Stimulated activated CD4-positive, alpha-beta T cell treated with anti-CD3 and anti-CD28 coated beads, Interleukin-2, amount 100 ng/mL, for 48 hours (primary cell): ENCODE measurements around the gene PBX1.

Experiments
- DNase-seq, 2 donors: peaks; one replicate each; pipeline ENCODE4 v3.0.0-alpha.2; 2020

Gene PBX1

GRCh38 chr1:164735315-164736052 lies 176.5 kb downstream of the PBX1 start:
- no peak for DNase-seq

GRCh38 chr1:164736137-164736536 lies 177.2 kb downstream of the PBX1 start:
- no peak for DNase-seq

GRCh38 chr1:164739189-164739588 lies 180.2 kb downstream of the PBX1 start:
- DNase-seq, result no peak

DNA sequence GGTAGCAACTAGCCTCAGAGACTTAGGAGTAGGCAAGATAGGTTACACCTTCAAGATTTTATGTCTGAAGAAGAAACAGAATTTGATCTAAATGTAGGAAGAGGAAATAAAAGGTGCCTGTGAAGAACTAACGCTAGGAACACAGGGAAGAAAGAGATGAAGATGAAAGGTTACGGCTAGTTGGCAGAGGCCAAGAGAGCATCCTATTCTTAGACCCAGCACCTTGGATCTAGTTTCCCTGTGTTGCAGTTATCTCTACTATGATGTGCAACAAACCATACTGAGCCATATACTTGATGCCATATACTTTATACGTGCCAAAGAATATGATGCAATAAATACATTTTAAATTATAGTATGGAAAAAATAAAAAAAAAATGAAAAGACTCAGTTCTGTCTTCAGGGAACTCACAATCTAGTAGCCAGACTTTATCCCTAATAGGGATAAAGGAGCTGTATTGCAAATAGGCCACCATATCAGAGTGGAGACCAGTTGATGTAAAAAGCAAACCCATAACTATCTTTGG lies 181.1 kb downstream of the PBX1 start:
- no peak for DNase-seq

GRCh38 chr1:164742745-164743144 lies 183.8 kb downstream of the PBX1 start:
- DNase-seq, result no peak

DNA sequence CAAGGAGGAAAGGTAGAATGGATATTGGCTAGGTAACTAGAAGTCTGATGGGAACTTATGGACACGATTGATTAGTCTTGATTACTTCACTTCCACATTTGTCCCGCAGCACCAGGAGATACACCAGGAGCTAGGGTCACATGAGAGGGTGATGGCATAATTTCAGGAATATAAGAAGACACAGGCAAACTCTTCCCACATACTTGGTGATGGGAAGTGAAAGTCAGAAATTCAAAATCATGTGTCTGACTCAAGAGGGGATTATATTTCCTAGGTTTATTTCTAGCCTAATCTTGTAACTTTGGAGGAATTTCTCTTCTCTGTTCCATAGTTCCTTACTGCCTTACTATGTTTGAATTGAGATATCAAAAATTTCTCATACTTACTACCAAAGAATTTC lies 185.0 kb downstream of the PBX1 start:
- DNase-seq, result no peak

DNA sequence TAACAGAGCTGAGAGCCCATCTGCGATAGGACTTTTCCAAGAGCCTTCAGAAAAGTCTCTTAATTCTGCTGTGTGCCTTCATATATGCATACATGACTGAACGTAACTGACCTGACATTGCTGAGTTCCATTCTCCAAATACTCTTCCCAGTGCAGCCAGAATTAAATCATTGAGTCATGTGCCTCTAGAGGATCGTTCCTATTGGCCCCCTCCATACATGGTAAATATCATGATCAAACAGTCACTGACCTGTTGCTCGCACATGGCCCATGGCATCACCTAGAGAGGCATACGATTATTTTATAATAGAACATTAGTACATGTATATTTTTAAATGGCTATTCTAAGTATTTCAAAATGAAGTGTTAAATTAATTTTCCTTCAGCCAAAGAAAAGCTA lies 186.8 kb downstream of the PBX1 start:
- no peak for DNase-seq

DNA sequence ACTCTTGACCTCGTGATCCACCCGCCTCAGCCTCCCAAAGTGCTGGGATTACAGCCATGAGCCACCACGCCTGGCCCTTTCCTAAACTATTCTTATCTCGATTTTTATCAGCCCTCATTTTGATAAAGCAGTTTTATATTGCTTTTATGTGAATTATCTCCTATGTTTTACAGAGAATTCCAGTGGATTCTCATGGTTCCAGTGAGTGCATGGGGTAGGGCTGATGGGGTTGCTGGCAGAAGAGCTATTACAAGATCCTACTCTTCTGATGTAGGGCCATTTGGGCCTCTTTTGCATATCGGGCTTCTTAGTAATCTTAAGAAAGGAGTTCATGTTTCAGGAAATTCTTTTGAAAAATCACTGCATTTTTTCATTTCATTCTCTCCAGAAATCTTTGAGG lies 187.6 kb downstream of the PBX1 start:
- DNase-seq, result no peak

- DNase-seq, result no peak
These were observed 189.4 kb downstream of the PBX1 start for GRCh38 chr1:164748253-164748899.

DNA sequence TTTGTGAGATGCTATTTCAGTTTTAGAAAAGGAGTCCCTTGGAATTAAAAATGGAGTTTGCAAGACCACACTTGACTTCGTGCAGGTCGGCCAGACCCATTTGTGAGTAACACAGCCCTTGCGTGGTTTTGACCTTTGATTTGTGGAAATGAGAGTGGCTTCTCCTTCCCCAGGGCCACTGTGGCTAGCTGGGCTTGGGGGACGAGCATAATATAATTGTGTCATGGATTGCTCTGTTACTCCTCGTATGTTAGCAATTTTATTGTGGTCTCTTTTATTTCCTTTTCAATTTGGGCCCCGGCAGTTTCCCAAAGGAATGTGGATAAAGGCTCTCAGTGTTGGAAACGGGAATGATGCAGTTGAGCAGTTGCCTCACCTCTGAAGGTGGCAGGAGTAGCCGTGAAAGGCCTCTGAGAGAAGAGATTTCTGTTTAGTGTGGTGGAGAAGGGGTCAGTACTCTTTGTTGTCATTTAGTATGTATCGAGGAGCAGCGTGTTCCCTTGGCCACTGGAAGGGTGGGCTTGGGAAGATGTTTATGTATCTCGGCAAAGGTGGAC lies 194.6 kb downstream of the PBX1 start:
- no peak for DNase-seq

DNA sequence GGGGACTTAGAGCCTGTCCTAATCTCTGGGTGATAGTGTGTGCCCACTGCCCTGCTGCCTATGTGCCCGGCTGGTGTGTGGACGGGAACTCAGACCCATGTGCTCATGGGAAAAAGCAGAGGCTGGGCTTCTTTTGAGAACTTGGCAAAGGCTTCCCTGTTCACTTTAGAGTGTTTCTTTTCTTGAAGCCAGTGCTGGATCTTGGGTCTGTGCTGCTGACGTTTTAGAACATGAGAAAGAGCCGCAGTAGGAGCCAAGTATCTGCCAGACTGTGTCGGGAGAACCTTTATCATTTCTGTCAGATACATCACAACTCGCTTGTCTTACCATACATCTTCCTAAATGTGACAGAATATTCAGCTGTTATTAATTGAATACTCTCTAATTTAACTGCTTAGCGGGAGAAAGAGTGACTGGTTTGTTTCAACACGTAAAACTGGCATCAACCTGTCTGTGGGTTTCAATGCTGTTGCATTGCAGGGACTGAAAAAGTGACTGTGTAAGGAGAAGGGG lies 195.2 kb downstream of the PBX1 start:
- DNase-seq, result no peak

DNA sequence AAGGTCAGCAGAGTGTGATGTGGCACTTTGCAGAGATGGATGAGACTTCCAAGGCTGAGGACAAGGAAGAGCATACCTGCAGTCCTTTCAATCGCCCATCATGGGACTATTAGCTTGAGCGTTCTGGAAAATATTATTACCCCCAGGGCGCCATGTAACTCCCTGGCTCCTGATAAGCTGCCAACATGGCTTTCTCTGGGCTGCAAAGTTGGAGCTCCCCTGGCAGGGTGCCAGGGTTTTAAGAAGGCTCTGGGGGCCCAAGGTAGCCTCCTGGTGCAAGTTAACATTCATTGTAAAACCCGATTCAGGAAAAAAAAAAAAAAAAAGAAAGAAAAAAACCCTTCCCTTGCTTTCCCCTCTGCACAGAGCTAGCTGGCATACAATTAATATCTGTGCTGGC lies 196.7 kb downstream of the PBX1 start:
- no peak for DNase-seq

- no peak for DNase-seq
These were observed 197.8 kb downstream of the PBX1 start for GRCh38 chr1:164756741-164757140.

- DNase-seq, result no peak
These were observed 198.6 kb downstream of the PBX1 start for GRCh38 chr1:164757625-164758024.

DNA sequence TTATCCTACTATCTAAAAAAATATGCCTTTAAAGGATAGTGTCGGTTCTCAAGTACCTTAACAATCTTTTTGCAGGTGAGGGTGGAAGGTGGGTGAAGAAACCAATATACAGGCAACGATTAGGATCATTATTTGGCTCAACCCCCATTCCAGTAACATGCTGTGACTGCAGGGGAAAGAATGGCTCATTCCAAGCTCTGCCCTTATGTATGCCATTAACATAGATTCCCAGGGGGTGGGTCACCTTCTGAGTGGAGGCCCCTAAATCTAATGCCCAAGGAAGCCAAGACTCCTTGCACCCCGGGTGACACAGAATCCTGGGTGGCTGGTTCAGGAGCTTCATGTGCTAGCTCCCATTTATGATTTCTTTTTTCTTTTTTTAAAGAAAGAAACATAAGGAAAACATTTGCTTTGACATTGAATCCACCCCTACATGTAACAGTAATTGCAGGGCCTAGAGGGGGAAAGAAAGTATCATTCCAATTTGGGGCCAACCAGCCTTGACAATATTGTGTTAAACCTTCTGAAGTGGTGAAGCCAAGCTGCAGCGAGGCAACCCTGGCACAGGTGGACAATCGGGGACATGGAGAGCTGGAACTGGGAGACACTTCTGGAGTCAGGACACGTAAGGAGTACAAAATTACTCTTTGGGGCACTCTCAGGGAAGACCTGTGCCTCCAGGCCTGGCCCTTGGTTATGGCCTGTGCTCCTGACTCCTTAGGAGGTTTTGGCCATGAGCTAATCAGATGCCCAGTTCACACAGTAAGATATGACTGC lies 200.3 kb downstream of the PBX1 start:
- no peak for DNase-seq

GRCh38 chr1:164759979-164760469 lies 201.0 kb downstream of the PBX1 start:
- no peak for DNase-seq

DNA sequence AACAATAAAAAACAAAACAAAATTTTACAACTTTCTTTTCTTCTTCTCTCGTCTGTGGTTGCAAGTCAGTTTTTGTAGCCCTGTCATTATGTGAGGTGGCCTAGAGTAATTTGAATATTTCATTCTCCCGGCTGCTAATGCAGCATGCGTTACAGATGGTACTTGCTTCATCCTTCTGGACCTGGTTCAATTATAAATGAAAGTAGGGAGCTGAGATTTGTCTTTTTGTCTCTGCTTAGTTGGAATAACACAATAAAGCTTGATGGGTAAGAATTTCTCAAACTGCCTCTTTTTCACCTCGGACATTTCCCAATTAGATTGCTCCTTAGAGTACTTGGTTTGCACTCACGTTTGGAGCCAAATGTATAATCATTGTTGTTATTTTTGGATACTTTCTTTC lies 201.6 kb downstream of the PBX1 start:
- DNase-seq, result no peak

DNA sequence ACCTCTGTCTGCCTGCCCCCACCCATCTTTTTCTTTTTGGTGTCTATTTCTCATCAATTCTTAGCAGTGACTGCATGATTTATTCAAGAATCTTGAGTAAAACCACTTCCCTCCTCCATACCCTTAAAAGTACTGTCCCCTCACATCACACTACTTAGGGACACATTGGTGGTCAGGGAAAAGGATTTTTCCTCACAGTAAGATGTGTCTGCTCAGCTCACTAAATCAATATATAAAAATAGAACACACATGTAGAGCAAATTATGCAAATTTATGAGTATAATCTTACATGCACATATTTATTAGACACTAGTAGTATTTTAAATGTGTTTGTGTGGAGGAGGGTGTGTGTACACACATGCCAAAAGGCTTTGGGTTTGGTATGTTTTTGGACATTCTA lies 202.0 kb downstream of the PBX1 start:
- no peak for DNase-seq

- no peak for DNase-seq
These were observed 204.1 kb downstream of the PBX1 start for GRCh38 chr1:164763098-164763497.

DNA sequence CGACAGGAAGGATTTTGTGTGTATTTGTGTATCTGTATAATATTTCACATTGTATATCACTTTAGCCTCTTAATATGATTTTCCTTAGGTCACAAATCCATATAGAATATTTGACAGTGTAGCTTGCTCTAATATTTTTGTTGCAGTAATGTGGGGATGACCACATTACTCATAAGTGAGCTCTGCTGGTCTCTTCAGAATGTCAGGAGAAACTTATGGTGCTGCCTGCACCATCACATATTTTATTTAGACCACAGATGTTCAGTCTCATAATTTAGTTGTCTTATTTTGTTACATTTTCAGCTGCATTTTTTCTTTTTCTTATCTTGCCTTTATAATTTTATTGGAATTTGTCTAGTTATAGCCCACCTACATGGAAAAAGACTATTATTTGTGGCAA lies 205.3 kb downstream of the PBX1 start:
- DNase-seq, result no peak

- DNase-seq, result no peak
These were observed 206.6 kb downstream of the PBX1 start for GRCh38 chr1:164765557-164765956.

GRCh38 chr1:164765992-164766720 lies 207.2 kb downstream of the PBX1 start:
- no peak for DNase-seq
